OCI-LY1 (cell line): ENCODE results near the gene IL16.

Experiments
- H2AFZ ChIP-seq: fragments of 200-600 bp; sonication (generic), shearing (Covaris generic); 2 replicates; pipeline ENCODE4 v1.6.0; 2014; ENCODE audit warnings: antibody characterized with exemption, mild to moderate bottlenecking, low read length
- H3F3A ChIP-seq: fragments of 200-600 bp; sonication (generic), shearing (Covaris generic); 2 replicates; pipeline ENCODE4 v1.6.0; 2014; ENCODE audit warnings: mild to moderate bottlenecking, antibody characterized with exemption, low read length, moderate library complexity; ENCODE audit not compliant: insufficient read depth
- H3K27ac ChIP-seq: fragments of 200-600 bp; sonication (generic); 2 replicates; pipeline ENCODE4 v1.5.1; 2014; ENCODE audit warnings: low read length, mixed run types, mild to moderate bottlenecking, low read depth; ENCODE audit not compliant: poor library complexity, severe bottlenecking
- H3K27me3 ChIP-seq: fragments of 200-600 bp; sonication (generic); 2 replicates; pipeline ENCODE4 v1.6.0; 2014; ENCODE audit warnings: antibody characterized with exemption, mild to moderate bottlenecking, low read length, moderate library complexity; ENCODE audit not compliant: insufficient read depth
- H3K36me3 ChIP-seq: fragments of 200-600 bp; sonication (generic); 2 replicates; pipeline ENCODE4 v1.6.1; 2014; ENCODE audit warnings: mild to moderate bottlenecking, antibody characterized with exemption, low read length, moderate library complexity, mixed read lengths; ENCODE audit not compliant: insufficient read depth
- H3K4me1 ChIP-seq: fragments of 200-600 bp; sonication (generic); 2 replicates; pipeline ENCODE4 v1.5.1; 2014; ENCODE audit warnings: mild to moderate bottlenecking, low read length, moderate library complexity; ENCODE audit not compliant: insufficient read depth, severe bottlenecking
- H3K4me2 ChIP-seq: fragments of 200-600 bp; sonication (generic), shearing (Covaris generic); 2 replicates; pipeline ENCODE4 v1.6.1; 2014; ENCODE audit warnings: low read length
- H3K4me3 ChIP-seq: fragments of 200-600 bp; sonication (generic); 2 replicates; pipeline ENCODE4 v1.5.1; 2014; ENCODE audit warnings: low read length, low read depth, mild to moderate bottlenecking, mixed read lengths; ENCODE audit not compliant: poor library complexity, severe bottlenecking
- H3K79me2 ChIP-seq: fragments of 200-600 bp; shearing (Covaris generic); 2 replicates; pipeline ENCODE4 v1.6.1; 2016; ENCODE audit warnings: mixed run types, low read length, mixed read lengths; ENCODE audit not compliant: insufficient read depth
- H3K9ac ChIP-seq: fragments of 200-600 bp; sonication (generic), shearing (Covaris generic); 2 replicates; pipeline ENCODE4 v1.6.1; 2014; ENCODE audit warnings: mild to moderate bottlenecking, low read length, mixed read lengths
- H3K9me2 ChIP-seq: fragments of 200-600 bp; sonication (generic), shearing (Covaris generic); 2 replicates; pipeline ENCODE4 v1.6.1; 2014; ENCODE audit warnings: low read depth, mild to moderate bottlenecking, low read length, mixed read lengths
- H3K9me3 ChIP-seq: fragments of 200-600 bp; shearing (Covaris generic); 2 replicates; pipeline ENCODE4 v1.6.1; 2014; ENCODE audit warnings: low read length, mixed read lengths
- H4K20me1 ChIP-seq: fragments of 200-600 bp; sonication (generic), shearing (Covaris generic); 2 replicates; pipeline ENCODE4 v1.6.0; 2016; ENCODE audit warnings: mild to moderate bottlenecking, low read length; ENCODE audit not compliant: insufficient read depth
- EZH2 ChIP-seq: fragments of 200-600 bp; sonication (generic), shearing (Covaris generic); IDR thresholded peaks from 2 replicates; pipeline ENCODE4 v1.8.0; 2017; ENCODE audit warnings: borderline replicate concordance, mixed run types, mild to moderate bottlenecking, antibody characterized with exemption, low read length, moderate library complexity, mixed read lengths
- TF ChIP-seq, protein P1 (sequence below): fragments of 200-600 bp; sonication (generic), shearing (Covaris generic); IDR thresholded peaks from 2 replicates; pipeline ENCODE4 v1.5.1; 2017; ENCODE audit warnings: mild to moderate bottlenecking, antibody characterized with exemption, low read length, moderate library complexity, mixed read lengths

The IL16 gene

DNA sequence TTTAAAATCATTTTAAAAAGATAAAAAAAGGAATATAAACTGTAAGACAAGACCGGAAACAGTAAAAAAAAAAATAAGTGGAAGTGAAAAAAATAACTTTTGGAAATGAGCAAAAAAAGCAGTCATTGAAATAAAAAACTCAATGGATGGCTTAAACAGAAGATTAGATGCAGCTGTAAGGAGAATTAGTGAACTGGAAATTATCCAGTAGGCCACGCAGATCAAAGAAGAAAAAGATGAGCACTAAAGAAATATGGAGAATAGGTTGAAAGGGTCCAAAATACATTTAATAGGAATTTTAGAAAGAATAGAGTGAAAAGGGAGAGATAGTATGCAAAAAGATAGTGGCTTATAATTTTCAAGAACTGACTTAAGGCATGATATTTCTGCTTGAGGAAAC, 80.3 kb downstream of the IL16 start:
- Histone ChIP-seq H3K36me3 (no peaks in the 10 kb centered on the region), H2AFZ (no peak overlapping the region), H3K27me3 (no peaks in the 10 kb centered on the region), H3K4me3 (no peak overlapping the region), H3K9me2 (no peaks in the 10 kb centered on the region), H3K9ac (no peak overlapping the region), H3F3A (no peaks in the 10 kb centered on the region), H3K4me2 (no peak overlapping the region), H3K9me3 (peaks cover 9% of the 10 kb centered on the region), H3K27ac (no peak overlapping the region), H3K4me1 (peaks cover 4% of the 10 kb centered on the region), H3K79me2 (no peaks in the 10 kb centered on the region), H4K20me1 (no peaks in the 10 kb centered on the region)
- TF ChIP-seq, protein P1, sequence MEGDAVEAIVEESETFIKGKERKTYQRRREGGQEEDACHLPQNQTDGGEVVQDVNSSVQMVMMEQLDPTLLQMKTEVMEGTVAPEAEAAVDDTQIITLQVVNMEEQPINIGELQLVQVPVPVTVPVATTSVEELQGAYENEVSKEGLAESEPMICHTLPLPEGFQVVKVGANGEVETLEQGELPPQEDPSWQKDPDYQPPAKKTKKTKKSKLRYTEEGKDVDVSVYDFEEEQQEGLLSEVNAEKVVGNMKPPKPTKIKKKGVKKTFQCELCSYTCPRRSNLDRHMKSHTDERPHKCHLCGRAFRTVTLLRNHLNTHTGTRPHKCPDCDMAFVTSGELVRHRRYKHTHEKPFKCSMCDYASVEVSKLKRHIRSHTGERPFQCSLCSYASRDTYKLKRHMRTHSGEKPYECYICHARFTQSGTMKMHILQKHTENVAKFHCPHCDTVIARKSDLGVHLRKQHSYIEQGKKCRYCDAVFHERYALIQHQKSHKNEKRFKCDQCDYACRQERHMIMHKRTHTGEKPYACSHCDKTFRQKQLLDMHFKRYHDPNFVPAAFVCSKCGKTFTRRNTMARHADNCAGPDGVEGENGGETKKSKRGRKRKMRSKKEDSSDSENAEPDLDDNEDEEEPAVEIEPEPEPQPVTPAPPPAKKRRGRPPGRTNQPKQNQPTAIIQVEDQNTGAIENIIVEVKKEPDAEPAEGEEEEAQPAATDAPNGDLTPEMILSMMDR: no peak
- no peak for TF ChIP-seq EZH2

DNA sequence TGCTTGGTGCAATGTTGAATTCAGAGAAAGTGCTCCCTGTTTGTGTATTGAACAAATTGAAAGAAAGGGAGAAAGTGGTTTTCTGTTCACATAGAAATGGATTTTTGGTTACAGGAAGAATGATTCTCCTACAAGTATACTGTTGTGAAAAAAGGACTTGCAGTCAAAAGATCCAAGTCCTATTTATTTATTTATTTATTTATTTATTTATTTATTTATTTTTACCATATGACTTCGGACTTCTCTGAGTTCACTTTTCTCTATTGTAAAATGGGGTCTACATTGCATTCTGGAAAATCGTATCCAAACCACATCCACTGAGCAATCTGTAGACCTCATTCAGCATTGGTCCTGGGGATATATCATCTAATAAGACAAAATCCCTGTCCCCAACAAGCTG, 81.2 kb downstream of the IL16 start:
- H3K9me2 ChIP-seq: no peaks in the 10 kb centered on the region
- H3K36me3 ChIP-seq: no peaks in the 10 kb centered on the region
- no peaks in the 10 kb centered on the region for H3K79me2 ChIP-seq
- no peak overlapping the region for H3K9ac ChIP-seq
- H3K4me2 ChIP-seq: no peak overlapping the region
- no peaks in the 10 kb centered on the region for H3K27me3 ChIP-seq
- H4K20me1 ChIP-seq: no peaks in the 10 kb centered on the region
- TF ChIP-seq, protein P1: no peak
- TF ChIP-seq EZH2: no peak
- no peak overlapping the region for H2AFZ ChIP-seq
- no peak overlapping the region for H3K27ac ChIP-seq
- peaks cover 9% of the 10 kb centered on the region for H3K9me3 ChIP-seq
- no peaks in the 10 kb centered on the region for H3F3A ChIP-seq
- peaks cover 4% of the 10 kb centered on the region for H3K4me1 ChIP-seq
- H3K4me3 ChIP-seq: no peak overlapping the region

DNA sequence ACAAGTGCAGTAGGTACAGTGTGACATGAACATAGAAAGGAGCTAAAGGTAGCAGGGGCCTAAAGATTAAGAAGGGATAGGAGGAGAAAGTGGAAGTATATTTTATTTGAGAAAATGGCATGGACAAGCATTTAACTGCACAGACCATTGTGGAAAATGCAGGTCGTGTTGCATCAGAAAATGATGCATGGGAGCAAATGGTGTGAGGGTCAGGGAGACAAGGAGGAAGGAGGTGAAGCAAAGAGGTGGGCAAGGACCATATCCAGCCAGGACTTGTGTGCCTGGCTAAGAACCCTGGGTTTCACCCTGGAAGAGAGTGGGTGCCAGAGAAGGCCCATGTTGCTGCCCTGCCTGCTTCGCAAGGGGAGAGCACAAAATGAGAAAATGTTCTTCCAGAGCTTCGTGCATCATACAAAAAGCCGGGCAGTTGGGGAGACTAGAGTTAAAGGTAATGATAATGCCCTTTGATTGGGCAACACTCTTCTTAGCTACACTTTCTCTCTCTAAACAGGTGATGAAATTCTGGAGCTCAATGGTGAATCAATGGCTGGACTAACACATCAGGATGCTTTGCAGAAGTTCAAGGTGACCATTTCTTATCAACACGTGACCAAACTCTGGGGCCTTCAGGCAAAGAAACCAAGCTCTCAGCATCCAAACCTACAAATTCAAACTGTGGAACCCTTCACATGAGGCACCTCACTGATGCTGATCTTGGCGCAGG, 81.8 kb downstream of the IL16 start:
- Histone ChIP-seq H3K4me1 (peaks cover 4% of the 10 kb centered on the region), H3K4me3 (no peak overlapping the region), H3K9me2 (no peaks in the 10 kb centered on the region), H4K20me1 (no peaks in the 10 kb centered on the region), H3K36me3 (no peaks in the 10 kb centered on the region), H3K79me2 (no peaks in the 10 kb centered on the region), H3K27me3 (no peaks in the 10 kb centered on the region), H3K9me3 (peaks cover 9% of the 10 kb centered on the region), H3K9ac (no peak overlapping the region), H3K4me2 (no peak overlapping the region), H3F3A (no peaks in the 10 kb centered on the region), H2AFZ (no peak overlapping the region), H3K27ac (no peak overlapping the region)
- TF ChIP-seq EZH2: no peak
- TF ChIP-seq, protein P1: no peak
